HG03175 (cell line): ENCODE data around the gene ZNF789.
"Not testable (repeated sequence)": the region's sequence is repeated elsewhere in the genome, so short reads cannot be mapped to it uniquely, and the experiment has no call there.

Source experiments
- ATAC-seq: cut with Tn5 transposase; IDR thresholded peaks from one replicate; pipeline ENCODE4 v1.9.1; 2021; ENCODE audit warnings: mild to moderate bottlenecking, moderate library complexity; ENCODE audit not compliant: unreplicated experiment

The ZNF789 gene

GRCh38 chr7:99472561-99473314, at the start of gene ZNF789:
Gene ZNF789 (plus strand): TSS chr7:99472890. CDS start chr7:99476457, 3,567 bp downstream.
- ATAC-seq: peak; percentile 93

- no peak for ATAC-seq
These were observed 47.6 kb upstream of the ZNF789 start for GRCh38 chr7:99424932-99425730.

GRCh38 chr7:99428972-99429566, 43.6 kb upstream of the ZNF789 start:
- ATAC-seq: no peak

GRCh38 chr7:99429756-99430155, 42.9 kb upstream of the ZNF789 start:
- ATAC-seq: no peak

GRCh38 chr7:99431756-99432540, 40.7 kb upstream of the ZNF789 start:
- not testable (repeated sequence) for ATAC-seq

- ATAC-seq: no peak
These were observed 39.5 kb upstream of the ZNF789 start for GRCh38 chr7:99433158-99433557.

- ATAC-seq: peak; percentile 3
These were observed 34.6 kb upstream of the ZNF789 start for GRCh38 chr7:99437946-99438572.

GRCh38 chr7:99438573-99439480, 33.9 kb upstream of the ZNF789 start, which contains the start of the genes CPSF4 and PTCD1:
Gene CPSF4 (plus strand): TSS chr7:99438943. CDS start chr7:99439083, 140 bp downstream.
Gene PTCD1 (minus strand): TSS chr7:99438798. CDS start chr7:99435242, 3,556 bp downstream.
- peak; percentile 90 for ATAC-seq

GRCh38 chr7:99440195-99440594, 32.5 kb upstream of the ZNF789 start:
- no peak for ATAC-seq

- no peak for ATAC-seq
These were observed 26.6 kb upstream of the ZNF789 start for GRCh38 chr7:99446096-99446495.

- ATAC-seq: no peak
These were observed 24.7 kb upstream of the ZNF789 start for GRCh38 chr7:99447943-99448342.

- ATAC-seq: no peak
These were observed 23.8 kb upstream of the ZNF789 start for GRCh38 chr7:99448855-99449254.

GRCh38 chr7:99449326-99449725, 23.4 kb upstream of the ZNF789 start:
- ATAC-seq: no peak

- ATAC-seq: no peak
These were observed 20.8 kb upstream of the ZNF789 start for GRCh38 chr7:99451936-99452335.

GRCh38 chr7:99452541-99452940, 20.1 kb upstream of the ZNF789 start:
- ATAC-seq: no peak

GRCh38 chr7:99453105-99453504, 19.6 kb upstream of the ZNF789 start:
- ATAC-seq: no peak

- no peak for ATAC-seq
These were observed 16.8 kb upstream of the ZNF789 start for GRCh38 chr7:99455874-99456273.

GRCh38 chr7:99456288-99456687, 16.4 kb upstream of the ZNF789 start:
- no peak for ATAC-seq

GRCh38 chr7:99457050-99457649, 15.5 kb upstream of the ZNF789 start:
- ATAC-seq: no peak
